HG03521 (cell line): ENCODE data around the gene AFG1L.
"Not testable (repeated sequence)": the region's sequence is repeated elsewhere in the genome, so short reads cannot be mapped to it uniquely, and the experiment has no call there.

Source experiments
- ATAC-seq: cut with Tn5 transposase; IDR thresholded peaks from one replicate; pipeline ENCODE4 v1.9.1; 2021; ENCODE audit warnings: mild to moderate bottlenecking, moderate library complexity; ENCODE audit not compliant: unreplicated experiment

AFG1L gene

GRCh38 chr6:108348655-108349349 lies 53.9 kb downstream of the AFG1L start:
- peak; percentile 92 for ATAC-seq

- ATAC-seq, result no peak
Observed at GRCh38 chr6:108350528-108350927, 55.7 kb downstream of the AFG1L start.

- ATAC-seq, result no peak
Observed at GRCh38 chr6:108353853-108354252, 59.0 kb downstream of the AFG1L start.

GRCh38 chr6:108355120-108355519 lies 60.3 kb downstream of the AFG1L start:
- ATAC-seq, result no peak

- no peak for ATAC-seq
Observed at GRCh38 chr6:108355890-108356289, 61.0 kb downstream of the AFG1L start.

- ATAC-seq, result no peak
Observed at GRCh38 chr6:108359901-108360882, 65.3 kb downstream of the AFG1L start.

GRCh38 chr6:108360919-108361311 lies 66.1 kb downstream of the AFG1L start:
- no peak for ATAC-seq

- no peak for ATAC-seq
Observed at GRCh38 chr6:108361312-108361932, 66.6 kb downstream of the AFG1L start.

GRCh38 chr6:108362455-108362854 lies 67.6 kb downstream of the AFG1L start:
- no peak for ATAC-seq

- ATAC-seq, result no peak
Observed at GRCh38 chr6:108363113-108363512, 68.3 kb downstream of the AFG1L start.

GRCh38 chr6:108363889-108364313 lies 69.0 kb downstream of the AFG1L start:
- no peak for ATAC-seq

GRCh38 chr6:108364470-108364869 lies 69.6 kb downstream of the AFG1L start:
- no peak for ATAC-seq

GRCh38 chr6:108365478-108365877 lies 70.6 kb downstream of the AFG1L start:
- no peak for ATAC-seq

GRCh38 chr6:108366236-108366635 lies 71.4 kb downstream of the AFG1L start:
- no peak for ATAC-seq

- no peak for ATAC-seq
Observed at GRCh38 chr6:108368431-108369030, 73.7 kb downstream of the AFG1L start.

- no peak for ATAC-seq
Observed at GRCh38 chr6:108380876-108381275, 86.0 kb downstream of the AFG1L start.

GRCh38 chr6:108383981-108384380 lies 89.1 kb downstream of the AFG1L start:
- no peak for ATAC-seq

- not testable (repeated sequence) for ATAC-seq
Observed at GRCh38 chr6:108389190-108389589, 94.3 kb downstream of the AFG1L start.

- no peak for ATAC-seq
Observed at GRCh38 chr6:108395297-108395696, 100.4 kb downstream of the AFG1L start.

GRCh38 chr6:108403236-108403635 lies 108.4 kb downstream of the AFG1L start:
- ATAC-seq, result no peak

GRCh38 chr6:108406943-108407342 lies 112.1 kb downstream of the AFG1L start:
- ATAC-seq, result no peak
